GM19023 (cell line): ENCODE data around the gene C4orf33.
"Not testable (repeated sequence)": the region's sequence is repeated elsewhere in the genome, so short reads cannot be mapped to it uniquely, and the experiment has no call there.

Source experiments
- ATAC-seq: cut with Tn5 transposase; IDR thresholded peaks from one replicate; pipeline ENCODE4 v1.9.1; 2021; ENCODE audit warnings: mild to moderate bottlenecking, moderate library complexity; ENCODE audit not compliant: unreplicated experiment

The C4orf33 gene, protein sequence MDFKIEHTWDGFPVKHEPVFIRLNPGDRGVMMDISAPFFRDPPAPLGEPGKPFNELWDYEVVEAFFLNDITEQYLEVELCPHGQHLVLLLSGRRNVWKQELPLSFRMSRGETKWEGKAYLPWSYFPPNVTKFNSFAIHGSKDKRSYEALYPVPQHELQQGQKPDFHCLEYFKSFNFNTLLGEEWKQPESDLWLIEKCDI

GRCh38 chr4:129095811-129096454, at the start of gene C4orf33:
Gene C4orf33, plus strand, starts transcription at chr4:129096152. Its CDS starts 6,459 bp downstream, at chr4:129102611.
- peak; percentile 37 for ATAC-seq

DNA sequence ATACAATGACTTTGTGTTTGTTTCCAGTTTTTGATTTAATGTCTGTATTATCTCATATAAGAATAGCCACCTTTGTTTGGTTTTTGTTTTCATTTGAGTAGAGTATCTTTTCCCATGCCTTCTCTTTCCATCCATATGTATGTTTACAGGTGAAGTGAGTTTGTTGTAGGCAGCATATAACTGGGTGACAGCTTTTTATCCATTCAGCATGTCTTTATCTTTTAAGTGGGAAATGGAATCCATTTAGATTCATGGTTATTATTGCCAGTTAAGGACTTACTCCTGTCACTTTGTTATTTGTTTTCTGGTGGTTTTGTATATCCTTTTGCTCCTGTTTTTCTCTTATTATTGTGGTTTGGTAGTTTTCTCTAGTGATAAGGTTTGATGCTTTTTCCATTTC, 36.9 kb upstream of the C4orf33 start:
- ATAC-seq, result no peak

DNA sequence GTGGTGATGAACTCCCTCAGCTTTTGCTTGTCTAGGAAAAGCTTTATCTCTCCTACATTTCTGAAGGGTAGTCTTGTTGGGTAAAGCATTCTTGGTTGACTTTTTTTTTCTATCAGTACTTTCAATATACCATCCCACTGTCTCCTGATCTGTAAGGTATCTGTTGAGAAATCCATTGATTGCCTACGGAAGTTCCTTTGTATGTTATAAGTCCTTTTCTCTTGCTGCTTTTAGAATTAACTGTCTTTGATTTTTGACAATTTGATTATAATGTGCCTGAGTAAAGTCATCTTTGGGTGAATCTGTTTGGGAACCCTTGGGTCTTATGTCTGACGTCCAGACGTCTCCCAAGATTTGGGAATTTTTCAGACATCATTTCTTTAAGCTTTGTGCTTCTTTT, 33.4 kb upstream of the C4orf33 start:
- no peak for ATAC-seq

GRCh38 chr4:129063640-129064039, 32.3 kb upstream of the C4orf33 start:
- ATAC-seq, result no peak

GRCh38 chr4:129064717-129065116, 31.2 kb upstream of the C4orf33 start:
- ATAC-seq, result no peak

DNA sequence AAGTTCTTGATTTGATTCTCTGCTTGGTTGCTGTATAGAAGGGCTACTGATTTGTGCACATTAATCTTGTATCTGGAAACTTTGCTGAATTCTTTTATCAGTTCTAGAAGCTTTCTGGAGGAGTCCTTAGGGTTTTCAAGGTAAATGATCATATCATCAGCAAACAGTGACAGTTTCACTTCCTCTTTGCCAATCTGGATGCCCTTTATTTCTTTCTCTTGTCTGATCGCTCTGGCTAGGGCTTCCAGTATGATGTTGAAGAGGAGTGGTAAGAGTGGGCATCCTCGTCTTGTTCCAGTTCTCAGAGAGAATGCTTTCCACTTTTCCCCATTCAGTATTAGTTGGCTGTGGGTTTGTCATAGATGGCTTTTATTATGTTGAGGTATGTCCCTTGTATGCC, 26.4 kb upstream of the C4orf33 start:
- ATAC-seq, result not testable (repeated sequence)

DNA sequence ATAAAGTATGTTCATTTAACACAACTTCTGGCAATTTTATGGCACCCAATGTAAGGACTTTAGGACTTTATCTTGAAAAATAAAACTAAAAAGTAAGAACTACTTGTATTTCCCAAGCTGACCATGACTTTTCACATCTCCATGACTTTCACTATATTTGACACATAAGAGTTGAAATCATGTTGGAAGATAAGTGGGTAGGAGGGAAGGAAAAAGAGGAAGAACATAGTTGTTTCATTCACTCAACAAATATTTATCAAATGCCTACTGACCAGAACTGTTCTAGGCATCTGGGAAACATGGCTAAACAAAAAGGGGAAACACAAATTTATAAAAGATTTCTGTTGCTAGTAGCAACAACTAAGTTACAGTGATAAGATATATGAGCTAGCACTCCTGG, 18.6 kb upstream of the C4orf33 start:
- ATAC-seq, result no peak

GRCh38 chr4:129080129-129080528, 15.8 kb upstream of the C4orf33 start:
- no peak for ATAC-seq

GRCh38 chr4:129082302-129082701, 13.7 kb upstream of the C4orf33 start:
- ATAC-seq, result no peak

DNA sequence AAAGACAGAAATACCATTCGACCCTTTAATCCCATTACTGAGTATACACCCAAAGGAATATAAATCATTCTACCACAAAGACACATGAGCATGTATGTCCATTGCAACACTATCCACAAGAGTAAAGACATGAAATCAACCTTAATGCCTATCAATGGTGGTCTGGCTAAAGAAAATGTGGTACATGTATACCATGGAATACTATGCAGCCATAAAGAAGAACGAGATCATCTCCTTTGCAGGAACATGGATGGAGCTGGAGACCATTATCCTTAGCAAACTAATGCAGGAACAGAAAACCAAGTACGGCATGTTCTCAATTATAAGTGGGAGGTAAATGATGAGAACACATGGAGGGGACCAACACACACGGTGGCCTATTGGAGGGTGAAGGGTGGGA, 10.5 kb upstream of the C4orf33 start:
- ATAC-seq, result no peak

GRCh38 chr4:129087516-129087915, 8.4 kb upstream of the C4orf33 start:
- no peak for ATAC-seq

- no peak for ATAC-seq
Observed at GRCh38 chr4:129092631-129093190, 3.2 kb upstream of the C4orf33 start.

DNA sequence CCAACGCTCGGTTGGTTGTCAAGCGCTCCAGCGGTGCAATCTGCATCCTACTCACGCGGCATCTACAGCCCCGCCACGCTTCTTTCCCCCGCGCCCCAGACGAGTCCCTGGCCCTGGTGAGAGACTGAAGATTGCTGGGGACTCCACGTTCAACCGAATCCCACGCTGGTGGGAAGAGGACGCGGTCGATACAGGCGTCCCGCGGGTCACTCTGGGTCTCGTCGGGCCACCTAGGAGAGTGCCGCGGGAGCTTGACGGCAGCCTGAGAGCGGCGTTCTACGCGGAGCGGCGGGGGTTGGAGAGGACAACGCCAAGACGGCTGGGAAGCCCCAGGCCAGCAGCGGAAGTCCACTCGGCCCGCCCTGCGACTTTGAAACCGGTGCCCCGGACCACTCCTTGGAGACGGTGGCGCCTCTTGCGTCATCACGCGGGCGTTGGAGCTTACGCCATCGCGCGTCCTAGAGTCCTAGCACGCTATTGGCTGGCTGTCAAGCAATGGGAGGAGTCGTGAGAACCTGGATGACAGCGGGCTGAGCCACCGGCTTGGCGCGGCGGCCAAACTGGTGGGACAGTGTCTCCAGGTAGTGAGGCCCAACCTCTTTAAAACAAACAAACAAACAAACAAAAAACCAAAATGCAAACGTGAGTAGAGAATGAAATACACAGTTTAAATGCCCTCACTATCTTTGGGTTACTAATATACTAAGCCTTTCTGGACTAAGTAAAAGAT, 2.6 kb upstream of the C4orf33 start, which contains the start of gene SCLT1:
SCLT1 (minus strand) TSS at position 349 of the 730 bp plus-strand sequence. CDS start 436 bp downstream, outside the sequence.
- peak; percentile 95 for ATAC-seq

GRCh38 chr4:129094347-129094746, 1.6 kb upstream of the C4orf33 start:
- no peak for ATAC-seq

GRCh38 chr4:129098531-129099001, 2.6 kb downstream of the C4orf33 start:
- no peak for ATAC-seq

- no peak for ATAC-seq
Observed at GRCh38 chr4:129109965-129110824, 14.2 kb downstream of the C4orf33 start.

- ATAC-seq, result no peak
Observed at GRCh38 chr4:129110931-129111330, 15.0 kb downstream of the C4orf33 start.

DNA sequence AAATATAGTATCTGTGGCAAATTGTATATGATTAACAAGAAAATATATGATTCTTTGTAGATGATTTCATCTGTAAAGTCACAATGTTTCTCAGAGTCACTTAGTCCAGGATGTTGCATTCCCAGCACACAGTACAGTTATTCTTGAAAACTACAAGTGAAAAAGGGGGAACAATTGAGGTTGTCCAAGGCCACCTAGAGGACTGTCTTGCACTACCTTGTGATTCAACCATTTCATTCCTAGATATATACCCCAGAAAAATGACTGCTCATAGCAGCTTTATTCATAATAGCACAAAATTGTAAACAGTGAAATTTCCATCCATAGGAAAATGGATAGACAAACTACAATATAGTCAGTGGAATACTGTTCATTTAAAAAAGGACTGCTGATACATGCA, 16.0 kb downstream of the C4orf33 start:
- ATAC-seq, result no peak

- ATAC-seq, result no peak
Observed at GRCh38 chr4:129113434-129113833, 17.5 kb downstream of the C4orf33 start.

DNA sequence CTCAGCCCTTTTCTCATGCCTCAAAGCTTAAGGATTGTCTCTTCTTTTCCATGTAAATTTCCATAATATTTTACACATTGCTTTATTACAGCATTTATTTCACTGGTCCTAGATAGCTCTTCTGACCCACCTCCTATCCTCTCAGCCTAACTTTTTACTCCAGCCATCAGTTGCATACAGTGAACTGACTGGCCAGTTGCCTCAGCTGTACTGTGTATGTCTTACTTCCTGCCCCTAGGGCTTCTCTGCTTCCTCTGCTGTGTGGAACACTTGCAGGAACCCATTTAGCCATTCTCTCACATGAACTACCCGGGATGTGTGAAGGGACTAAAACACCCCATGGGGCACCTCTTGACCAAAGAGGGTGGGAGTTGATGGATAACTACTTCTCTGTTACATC, 18.0 kb downstream of the C4orf33 start:
- no peak for ATAC-seq

DNA sequence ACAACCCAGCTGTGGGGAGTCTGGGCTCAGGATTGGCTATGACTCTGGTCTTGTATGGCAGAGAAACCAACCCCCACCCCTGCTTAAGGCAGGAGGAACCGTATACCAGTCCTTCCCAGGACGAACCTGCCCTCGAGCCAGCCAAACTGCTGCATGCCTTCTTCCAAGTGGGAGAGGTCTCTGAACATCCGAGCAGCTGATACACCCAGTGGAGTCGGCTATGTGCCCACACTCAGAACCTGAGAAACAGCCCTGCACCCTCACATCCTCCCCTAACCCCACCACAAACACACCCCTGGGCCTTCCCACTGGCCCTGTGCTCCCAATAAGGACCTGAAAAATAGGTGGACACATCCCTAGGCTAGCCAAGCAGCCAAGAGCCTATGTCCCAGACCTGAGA, 21.8 kb downstream of the C4orf33 start:
- ATAC-seq, result no peak
